Activated CD4-positive, alpha-beta T cell treated with anti-CD3 and anti-CD28 coated beads, Interleukin-2, Interleukin-4, amounts not matched to agents 100 ng/mL and 50 ng/mL, durations not matched to agents 16 hours and 8 hours (primary cell): ENCODE results near the gene MAPK10.

Experiments used
- DNase-seq: peaks from one replicate; pipeline ENCODE4 v3.0.0-alpha.2; 2020; ENCODE audit warnings: low spot score

Gene MAPK10

DNA sequence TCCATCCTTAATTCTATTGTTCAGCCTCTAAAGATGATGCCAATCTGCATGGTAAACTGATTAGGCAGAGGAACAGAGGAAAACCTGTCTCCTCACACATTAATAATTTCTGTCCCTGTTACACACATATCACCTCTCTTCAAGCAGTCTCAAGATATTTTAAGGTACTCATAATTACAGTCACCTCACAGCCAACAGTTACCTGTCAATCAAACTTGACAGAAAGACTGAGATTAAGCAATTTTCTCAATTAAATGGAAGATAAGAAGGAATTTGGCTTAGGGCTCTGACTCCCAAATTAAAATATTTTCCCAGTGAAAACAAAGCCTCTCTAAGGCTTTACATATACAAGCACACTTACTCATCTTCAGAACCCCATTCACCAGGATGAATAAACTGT is 85.2 kb downstream of the MAPK10 start:
- DNase-seq, result no peak

DNA sequence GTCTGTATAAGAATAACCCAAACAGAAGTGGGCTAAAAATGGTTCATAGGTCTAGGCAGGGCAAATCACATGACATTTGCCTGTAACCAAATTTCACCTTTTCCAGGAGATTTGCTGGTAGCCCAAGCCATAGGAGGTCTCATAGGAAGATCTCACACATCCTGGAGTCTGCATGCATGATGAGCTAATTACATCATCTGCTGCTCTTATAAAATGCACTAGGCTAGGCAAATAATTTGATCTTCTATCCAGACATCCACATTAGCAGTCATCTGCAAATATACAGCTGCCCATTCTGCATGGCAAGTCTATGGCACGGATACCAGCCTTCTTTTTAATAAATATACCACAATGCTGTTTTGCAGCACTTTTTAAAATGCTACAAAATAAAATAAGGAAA is 87.2 kb downstream of the MAPK10 start:
- no peak for DNase-seq

DNA sequence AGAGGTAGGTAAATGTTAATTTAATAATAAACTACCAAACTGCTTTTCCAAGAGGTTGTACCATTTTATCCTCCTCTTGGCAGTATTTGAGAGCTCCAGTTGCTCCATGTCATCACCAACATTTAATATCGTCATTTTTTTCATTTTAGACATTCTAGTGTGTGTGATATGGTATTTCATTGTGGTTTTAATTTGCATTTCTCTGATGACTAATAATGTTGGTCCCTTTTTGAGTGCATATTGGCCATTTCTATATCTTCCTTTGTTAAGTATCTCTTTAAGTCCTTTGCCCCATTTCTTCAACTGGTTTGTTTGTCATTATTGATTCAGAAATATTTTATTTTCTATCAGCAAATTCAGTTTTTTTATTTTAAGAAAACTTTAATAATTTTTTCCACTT is 88.8 kb downstream of the MAPK10 start:
- no peak for DNase-seq

DNA sequence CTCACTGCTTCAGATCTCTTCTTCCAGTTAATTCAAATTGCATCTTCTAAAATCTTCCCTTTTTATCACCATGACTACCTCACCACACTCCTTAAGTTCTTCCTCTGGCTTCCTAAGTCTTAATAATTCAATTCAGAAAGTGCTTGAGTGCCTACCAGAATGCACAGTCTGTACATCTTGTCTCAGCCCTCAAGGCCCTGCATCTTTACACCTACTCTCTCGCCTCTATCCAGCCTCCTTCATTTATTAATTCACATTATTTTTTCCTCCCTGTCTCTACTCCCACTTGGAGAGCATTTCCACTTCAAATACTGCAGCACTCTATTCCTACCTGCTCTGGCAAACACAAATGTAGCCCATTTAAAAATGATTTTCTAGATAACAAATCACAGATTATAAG is 90.5 kb downstream of the MAPK10 start:
- DNase-seq, result no peak

DNA sequence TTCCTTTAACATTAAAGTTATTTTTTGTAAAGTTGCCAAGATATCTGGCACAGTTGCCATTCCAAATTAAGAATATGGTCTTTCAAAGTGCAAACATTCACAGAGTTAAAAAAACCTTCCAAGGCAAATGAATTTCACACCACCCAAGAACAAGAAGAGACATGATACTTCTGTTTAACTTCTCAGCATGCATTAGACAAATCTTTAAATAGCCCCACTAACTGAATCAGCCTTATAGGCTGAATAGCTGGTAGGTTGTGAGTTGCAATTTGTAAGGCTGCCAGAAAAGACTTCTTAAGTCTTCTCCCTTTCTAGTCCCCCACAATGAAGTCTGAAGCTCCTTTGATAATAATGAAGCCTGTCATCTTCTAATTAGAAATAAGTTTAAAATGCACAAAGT is 95.6 kb downstream of the MAPK10 start:
- no peak for DNase-seq

DNA sequence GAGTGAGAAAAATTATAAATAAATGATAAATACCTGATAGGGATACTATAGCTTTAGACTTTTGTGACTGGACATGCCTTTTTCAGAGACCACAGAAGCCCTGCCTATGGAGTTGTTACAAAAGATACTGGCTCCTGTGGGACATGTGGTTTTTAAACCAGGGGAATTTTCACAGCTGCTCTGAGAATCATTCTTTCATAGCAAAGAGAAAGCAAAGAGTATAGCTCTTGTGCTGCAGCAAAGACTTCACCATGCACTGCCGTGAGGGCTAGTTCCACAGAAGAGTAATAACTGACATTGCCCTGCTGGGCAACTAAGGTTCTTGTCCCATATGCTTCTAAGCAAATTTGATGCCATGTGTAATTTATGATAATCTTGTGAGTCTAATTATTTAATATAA is 98.2 kb downstream of the MAPK10 start:
- DNase-seq, result no peak

DNA sequence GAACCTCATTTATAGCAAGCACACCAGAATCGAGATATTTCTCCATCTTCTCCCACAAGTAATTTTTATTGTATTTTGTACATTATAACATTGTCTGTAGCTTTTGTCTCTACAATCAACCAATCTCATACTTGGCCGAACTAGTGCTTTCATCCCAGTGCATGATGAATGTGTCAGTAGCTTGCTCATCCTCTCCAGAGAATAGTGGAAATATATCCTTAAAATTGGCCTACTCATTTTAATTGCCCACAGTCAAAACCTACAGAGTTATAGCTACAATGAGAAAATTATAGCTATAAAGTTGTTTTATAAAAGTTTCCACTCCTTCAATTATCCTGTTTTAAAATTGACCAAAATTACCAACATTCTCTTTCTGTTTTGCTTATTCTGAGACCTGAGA is 103.8 kb downstream of the MAPK10 start:
- no peak for DNase-seq

DNA sequence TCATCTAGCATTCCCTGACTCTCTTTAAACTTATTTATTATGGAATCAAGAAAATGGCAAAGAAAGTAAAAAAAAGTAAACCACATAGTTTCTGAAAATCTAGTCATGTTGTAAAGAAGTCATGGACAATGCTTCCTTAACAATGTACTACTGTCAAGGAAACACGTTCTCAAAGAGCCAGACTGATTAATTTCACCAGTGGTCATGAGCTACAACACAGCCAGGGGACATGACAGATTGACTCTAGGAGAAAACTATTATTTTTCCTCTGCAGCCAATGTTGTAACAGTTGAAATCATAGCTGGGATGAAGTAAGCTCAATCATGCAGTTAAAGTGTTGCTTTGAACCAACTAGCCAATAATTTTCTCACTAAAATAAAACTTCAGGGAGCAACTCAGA is 109.2 kb downstream of the MAPK10 start:
- DNase-seq, result no peak

DNA sequence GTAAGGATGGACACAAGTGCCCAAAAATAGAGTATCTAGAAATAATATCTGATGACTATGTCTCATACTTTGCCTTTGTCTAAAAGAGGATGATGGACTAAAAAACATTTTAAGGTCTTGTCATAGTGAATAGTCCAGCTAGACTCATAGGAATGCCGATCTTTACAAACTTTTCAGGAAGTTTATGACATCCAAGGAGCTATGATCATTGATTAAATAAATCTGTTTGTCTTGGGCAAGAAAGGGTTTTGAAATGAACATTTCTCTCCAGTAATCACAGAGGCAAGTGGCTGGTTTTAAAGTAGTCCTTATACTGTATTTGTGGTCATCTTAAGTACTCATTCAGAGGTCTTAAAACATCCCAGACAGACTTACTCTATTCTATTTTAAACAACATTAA is 109.8 kb downstream of the MAPK10 start:
- DNase-seq, result no peak

DNA sequence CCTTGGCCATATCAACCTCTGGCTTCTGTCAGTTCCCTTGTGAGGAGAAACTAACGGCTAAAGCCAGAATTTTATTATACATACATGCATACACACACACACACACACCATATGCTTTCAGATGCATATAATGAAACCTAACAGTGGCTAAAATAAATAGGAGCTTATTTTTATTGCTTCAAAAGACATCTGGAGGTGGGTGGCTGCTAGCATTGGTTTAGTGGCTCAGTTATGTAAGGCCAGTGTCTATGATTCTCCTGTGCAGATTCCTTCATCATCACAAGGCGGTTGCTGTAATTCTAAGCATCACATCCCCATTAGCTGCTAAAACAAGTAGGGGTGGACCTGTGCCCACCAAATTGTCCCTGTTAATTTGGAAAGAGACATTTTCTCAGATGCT is 110.8 kb downstream of the MAPK10 start:
- DNase-seq, result no peak

DNA sequence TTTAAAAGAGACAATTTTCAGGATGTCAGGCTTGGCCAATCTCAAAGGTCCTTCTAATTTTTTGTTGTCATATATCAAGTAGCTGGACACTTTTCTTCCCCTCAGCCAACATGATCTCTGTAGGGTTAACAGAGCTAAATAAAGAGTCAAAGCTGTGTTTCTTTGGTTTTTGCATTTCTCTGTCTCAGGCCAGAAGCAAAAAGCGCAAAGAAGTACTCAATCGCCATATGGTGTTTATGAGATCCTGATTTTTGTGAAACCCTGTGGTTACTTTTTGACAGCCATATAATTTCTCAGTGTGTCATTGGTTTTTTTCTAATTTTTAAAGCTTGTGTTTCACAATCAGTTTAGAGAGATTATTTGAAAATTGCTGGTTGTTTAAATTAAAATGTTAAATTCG is 111.9 kb downstream of the MAPK10 start:
- no peak for DNase-seq

DNA sequence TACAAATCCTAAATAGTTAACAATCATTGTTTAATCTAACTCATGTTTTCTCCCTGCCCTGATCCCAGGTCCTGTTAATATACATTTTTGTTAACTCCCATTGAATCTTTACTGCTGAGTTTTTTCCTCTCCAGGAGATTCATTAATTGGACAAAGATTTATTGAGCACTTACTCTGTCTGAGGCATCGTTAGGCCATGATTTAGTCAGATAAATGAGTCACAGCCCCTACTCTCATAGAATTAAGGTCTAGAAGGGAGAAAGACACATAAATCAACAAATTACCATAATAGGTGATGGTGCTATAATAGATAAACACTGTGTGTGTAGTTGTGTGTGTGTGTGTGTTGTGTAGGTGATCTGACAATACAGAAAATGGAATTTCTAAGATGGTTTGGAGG is 112.5 kb downstream of the MAPK10 start:
- no peak for DNase-seq

DNA sequence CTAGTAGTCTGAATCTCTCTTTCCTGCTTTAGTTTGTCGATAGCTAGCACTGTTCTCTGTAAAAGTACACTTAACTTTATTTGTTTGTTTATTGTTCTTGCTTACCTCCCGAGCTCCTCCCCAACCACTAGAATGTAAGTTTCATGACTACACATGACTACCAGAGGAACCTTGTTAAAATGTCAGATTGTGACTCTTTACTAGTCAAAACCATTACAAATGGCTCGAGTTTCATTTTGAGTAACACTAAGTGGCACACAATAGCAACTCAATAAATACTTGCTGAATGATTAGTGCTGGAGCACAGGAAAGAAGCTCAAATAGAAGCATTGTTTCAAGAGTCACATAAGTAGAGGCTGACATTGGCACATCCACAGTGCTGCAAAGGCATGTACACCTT is 116.1 kb downstream of the MAPK10 start:
- peak; percentile 4 for DNase-seq

DNA sequence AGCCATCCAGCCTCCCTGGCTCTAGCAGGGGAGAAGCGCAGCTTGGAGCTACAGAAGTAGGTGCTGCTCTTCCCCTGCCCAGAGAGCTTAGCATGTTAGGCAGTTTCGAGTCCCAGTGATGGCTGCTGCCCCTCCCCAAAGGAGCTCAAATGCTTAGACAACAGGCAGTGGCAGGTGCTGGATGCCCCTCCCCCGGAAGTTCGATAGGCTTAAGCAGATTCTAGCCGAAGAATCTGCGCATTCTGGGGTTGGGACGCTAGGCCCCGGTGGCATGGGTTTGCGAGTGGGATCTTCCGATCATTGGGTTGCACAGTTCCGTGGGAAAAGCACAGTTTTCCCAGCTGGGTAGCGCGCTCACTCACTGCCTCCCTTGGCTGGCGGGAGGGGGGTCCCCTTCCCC is 117.2 kb downstream of the MAPK10 start:
- no peak for DNase-seq

DNA sequence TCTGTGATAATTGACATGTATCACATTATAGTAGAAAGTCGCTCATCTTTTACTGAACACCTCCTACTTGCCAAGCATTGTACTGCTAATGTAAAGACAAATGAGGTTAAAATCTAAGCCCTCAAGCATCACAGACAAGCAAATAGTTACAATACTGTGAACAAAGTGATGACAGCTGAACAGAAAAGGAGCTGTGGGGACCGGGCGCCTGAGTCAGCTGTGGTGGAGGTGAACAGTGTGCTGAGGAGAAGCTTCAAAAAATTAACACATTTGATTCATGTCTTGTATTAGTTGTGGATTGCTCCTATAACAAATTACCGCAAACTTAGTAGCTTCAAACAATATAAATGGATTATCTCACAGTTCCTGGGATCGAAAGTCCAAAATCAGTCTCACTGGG is 124.3 kb downstream of the MAPK10 start:
- no peak for DNase-seq

DNA sequence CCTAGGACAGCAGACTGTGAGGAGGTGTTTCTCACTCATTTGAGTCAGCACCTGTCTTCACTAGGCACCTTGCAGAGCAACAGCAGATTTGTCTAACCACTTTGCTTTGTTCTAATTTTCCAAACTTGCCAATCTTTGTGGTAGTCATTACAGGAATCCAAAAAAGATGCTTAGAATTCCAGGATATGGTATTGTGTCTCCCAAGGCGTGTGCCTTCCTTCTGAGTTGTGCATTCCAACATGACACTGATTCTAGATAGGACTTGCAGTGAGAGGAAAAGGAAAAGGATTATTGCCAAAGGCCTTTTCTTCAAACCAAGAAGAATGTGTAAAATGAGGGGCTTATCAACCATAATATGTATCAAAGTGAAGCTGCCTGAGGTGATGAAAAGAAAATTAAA is 126.2 kb downstream of the MAPK10 start:
- DNase-seq, result no peak

DNA sequence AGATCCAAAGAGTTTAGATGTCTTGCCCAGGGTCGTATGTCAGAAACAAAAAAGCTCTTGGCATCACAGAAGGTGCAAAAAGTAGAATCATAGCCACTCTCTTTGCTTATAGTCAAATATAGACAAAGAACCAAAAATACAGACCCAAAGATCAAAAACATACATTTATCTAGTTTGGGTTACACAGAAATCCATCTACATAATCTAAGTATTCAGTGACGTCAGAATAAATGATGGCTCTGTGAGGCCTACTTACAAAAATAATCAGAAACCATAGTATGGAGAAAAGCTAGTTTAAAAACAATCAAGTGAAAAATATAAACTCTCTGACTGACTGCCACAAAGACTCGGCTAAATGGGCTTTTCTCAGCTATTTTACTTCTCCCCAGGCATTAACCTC is 126.8 kb downstream of the MAPK10 start:
- no peak for DNase-seq

DNA sequence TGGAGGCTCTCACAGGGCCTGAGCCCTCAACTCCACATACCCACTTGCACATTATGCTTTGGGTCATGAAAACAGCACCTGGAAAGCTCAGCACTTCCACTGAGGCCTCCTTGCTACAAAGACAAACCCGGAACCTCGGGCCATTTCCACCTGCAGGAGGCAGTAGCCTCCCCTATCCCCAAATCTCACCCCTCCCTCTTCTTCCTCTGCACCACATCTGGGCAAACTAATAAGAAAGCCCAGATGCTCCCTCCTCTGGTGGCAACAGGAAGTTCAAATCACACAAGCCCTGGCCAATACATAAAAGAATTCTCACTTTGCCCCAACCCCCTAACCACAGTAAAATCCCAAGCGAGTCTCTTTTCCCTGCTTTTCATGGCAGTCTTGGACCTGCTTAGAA is 136.4 kb downstream of the MAPK10 start:
- peak; percentile 1 for DNase-seq

DNA sequence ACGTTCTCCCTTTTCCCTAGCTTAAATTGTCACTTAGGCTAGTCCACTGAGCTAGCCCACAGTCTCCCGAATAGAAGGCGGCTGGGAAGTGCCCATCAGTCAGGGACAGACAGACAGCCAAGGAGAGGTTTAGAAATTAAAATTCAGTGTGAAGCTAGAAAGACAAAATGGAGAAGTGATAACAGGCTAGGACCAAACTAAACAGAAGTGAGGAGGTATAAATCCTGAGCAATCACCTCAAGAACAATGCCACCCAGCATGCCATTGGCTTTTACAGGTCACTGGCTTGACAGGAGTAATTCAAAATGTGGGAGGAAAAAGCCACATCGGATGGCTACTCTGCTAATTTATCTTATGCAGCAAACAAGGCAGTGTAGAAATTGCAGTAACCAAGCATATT is 138.9 kb downstream of the MAPK10 start:
- no peak for DNase-seq

DNA sequence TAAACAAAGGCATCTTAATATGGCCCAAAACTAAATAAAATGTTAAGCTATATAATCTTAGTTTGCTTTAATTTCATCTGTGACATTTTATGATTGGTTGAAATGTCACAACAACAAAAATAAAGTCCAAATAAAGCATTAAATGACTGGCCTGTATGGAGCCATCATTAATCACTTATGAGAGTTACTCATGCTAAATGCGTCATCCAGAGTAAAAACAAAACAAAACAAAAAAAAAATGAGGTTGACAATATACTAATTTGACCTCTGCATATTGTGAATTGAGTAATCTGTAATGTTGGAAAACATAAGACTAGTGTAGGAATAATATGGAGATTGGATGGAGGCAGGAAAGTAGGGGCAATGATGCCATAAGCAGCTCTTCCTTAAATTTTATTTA is 139.7 kb downstream of the MAPK10 start:
- DNase-seq, result no peak

DNA sequence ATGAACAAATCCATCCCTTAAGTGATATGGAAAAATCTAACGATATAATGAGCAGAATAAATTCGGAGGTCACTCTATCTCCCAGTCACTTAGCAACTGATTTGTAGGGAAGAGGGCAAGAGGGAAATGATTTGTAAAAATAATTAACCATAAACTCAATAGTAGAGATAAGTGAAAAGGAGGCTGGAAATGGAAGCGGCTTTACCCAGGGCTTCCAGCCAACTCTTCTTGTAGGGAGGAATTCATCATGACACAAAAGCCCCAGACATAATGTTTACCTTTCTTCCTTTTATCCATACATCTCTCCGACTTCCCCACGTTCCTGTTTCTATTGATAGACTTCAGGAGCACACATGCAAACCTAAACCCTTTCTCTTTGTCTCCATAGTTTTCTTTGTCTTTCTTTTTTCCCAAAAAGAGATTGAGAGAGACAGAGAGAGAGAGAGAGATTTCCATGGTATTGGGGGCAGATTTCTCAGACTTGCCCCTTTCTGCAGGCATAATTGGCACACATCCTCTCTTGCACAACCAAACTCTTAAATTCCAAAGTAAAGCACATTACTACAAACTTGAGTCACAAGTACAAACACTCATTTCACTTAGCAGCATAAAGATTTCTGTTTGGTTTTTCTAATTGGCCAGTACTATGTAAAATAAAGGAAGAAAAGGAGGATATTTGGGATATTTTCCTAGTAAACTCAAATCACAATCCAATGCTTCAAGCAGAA is 140.9 kb downstream of the MAPK10 start:
- DNase-seq, result no peak

DNA sequence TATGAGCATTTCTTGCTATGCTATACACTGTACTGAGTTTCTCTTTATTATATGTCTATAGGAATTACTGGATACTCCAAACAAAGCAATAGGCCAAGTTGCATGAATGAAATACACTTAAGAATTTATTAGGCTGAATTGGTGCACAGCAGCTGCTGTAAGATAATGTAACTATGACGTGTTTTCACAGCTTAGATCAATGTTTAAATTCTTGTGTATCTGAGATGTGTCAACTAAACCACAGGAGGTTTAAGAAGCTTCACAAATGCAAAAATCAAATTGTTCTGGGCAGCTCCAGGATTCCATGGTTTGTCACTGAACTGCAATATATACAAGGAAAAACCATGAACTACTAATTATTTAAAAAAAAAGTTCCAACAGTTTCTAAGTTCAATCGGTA is 156.7 kb downstream of the MAPK10 start:
- no peak for DNase-seq

DNA sequence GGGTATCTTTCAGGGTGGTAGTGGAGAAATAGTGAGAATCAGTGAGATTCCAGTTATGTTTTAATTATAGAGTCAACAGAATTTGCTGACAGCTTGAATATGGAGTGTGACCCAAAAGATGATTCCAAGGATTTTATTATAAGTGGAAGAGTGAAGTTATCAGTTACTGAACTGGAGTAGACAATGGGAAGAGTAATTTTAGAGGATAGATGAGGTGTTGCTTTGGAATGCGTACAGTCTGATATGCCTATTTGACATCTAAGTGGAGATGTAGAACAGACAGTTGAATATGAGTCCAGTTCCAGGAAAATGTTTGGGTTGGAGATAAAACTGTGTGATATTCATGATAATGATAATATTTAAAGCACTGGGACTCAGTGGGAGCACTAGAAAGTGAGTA is 174.2 kb downstream of the MAPK10 start:
- no peak for DNase-seq

DNA sequence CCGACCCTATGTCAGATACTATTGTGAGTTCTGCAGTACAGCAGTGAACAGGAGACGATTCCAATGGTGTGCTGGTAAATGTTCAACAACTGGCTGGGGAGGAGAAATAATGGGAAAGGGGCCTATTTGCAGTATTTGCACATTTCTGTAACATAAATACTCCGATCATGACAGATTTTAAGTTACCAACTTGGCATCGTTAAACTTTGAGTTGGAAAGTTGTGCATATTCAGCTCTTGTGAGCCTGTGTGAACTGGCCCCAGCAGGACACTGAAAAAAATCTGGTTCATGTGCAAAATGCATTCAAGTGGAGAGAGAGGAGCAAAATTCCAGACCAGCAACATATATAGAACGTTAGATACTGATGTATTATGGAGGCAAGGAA is 175.0 kb downstream of the MAPK10 start:
- DNase-seq, result no peak
